ENCODE data around the gene CCDC85B. TPM values are rescaled to one million over a fixed set of nuclear protein-coding genes. Genes with fewer than 3 reads are reported as not detected.

CCDC85B gene
- total and polyA plus RNA-seq, 2 of the 13 experiments (the other 11 are each of a cell fraction or from before 2014, with no cell fraction given), result 8.2 to 19.5 TPM

DNA sequence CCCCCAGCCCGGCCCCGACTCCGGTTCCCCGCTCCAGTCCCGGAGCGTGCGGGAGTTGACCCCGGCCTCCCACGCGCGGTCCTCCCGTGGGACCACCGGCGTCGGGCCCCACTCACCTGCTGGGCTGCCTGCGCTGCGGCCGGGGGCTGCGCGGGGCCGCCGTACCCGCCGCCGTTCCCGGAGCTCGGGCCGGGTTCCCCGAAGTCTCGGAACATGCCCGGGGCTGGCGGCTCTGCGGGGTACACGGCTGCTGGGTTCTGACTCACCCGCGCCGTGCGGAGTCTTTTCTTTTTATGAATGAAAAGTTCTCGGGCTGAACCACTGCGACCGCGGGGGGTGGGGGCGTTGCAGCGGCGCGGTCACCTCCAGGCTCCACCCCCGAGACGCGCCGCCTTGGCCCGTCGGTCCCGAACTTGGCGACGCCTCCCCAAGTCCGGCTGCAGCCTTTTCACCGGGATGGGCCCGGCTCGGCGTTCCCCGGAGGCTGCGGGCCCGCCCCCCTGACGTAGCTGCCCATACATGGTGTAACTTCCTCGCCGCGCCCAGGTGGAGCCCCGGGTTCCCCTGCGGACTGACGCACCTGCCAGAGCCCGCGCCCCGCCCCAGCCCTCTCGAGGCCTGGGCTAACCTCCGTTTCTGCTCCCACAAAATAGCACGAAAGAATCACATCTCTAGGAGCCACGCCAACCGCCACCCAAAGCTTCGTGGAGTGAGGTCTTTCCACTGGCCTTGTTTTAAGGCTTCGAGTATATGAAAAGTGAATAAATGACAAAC lies 9.8 kb downstream of the CCDC85B start, which contains the start of gene FOSL1 (continued):
- TF ChIP-seq, protein P1, sequence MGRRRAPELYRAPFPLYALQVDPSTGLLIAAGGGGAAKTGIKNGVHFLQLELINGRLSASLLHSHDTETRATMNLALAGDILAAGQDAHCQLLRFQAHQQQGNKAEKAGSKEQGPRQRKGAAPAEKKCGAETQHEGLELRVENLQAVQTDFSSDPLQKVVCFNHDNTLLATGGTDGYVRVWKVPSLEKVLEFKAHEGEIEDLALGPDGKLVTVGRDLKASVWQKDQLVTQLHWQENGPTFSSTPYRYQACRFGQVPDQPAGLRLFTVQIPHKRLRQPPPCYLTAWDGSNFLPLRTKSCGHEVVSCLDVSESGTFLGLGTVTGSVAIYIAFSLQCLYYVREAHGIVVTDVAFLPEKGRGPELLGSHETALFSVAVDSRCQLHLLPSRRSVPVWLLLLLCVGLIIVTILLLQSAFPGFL (CRISPR knock-in tag; IDR thresholded peaks at IDR 0.05), result no peak
- TF ChIP-seq RXRA (CRISPR knock-in tag; IDR thresholded peaks at IDR 0.05), result peak; percentile 27; the same call in 1 of the 2 replicates
- TF ChIP-seq, protein P2, sequence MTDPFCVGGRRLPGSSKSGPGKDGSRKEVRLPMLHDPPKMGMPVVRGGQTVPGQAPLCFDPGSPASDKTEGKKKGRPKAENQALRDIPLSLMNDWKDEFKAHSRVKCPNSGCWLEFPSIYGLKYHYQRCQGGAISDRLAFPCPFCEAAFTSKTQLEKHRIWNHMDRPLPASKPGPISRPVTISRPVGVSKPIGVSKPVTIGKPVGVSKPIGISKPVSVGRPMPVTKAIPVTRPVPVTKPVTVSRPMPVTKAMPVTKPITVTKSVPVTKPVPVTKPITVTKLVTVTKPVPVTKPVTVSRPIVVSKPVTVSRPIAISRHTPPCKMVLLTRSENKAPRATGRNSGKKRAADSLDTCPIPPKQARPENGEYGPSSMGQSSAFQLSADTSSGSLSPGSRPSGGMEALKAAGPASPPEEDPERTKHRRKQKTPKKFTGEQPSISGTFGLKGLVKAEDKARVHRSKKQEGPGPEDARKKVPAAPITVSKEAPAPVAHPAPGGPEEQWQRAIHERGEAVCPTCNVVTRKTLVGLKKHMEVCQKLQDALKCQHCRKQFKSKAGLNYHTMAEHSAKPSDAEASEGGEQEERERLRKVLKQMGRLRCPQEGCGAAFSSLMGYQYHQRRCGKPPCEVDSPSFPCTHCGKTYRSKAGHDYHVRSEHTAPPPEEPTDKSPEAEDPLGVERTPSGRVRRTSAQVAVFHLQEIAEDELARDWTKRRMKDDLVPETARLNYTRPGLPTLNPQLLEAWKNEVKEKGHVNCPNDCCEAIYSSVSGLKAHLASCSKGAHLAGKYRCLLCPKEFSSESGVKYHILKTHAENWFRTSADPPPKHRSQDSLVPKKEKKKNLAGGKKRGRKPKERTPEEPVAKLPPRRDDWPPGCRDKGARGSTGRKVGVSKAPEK (CRISPR knock-in tag; IDR thresholded peaks at IDR 0.05; ENCODE audit: borderline replicate concordance), result no peak
- TF ChIP-seq, protein P3, sequence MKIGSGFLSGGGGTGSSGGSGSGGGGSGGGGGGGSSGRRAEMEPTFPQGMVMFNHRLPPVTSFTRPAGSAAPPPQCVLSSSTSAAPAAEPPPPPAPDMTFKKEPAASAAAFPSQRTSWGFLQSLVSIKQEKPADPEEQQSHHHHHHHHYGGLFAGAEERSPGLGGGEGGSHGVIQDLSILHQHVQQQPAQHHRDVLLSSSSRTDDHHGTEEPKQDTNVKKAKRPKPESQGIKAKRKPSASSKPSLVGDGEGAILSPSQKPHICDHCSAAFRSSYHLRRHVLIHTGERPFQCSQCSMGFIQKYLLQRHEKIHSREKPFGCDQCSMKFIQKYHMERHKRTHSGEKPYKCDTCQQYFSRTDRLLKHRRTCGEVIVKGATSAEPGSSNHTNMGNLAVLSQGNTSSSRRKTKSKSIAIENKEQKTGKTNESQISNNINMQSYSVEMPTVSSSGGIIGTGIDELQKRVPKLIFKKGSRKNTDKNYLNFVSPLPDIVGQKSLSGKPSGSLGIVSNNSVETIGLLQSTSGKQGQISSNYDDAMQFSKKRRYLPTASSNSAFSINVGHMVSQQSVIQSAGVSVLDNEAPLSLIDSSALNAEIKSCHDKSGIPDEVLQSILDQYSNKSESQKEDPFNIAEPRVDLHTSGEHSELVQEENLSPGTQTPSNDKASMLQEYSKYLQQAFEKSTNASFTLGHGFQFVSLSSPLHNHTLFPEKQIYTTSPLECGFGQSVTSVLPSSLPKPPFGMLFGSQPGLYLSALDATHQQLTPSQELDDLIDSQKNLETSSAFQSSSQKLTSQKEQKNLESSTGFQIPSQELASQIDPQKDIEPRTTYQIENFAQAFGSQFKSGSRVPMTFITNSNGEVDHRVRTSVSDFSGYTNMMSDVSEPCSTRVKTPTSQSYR (CRISPR knock-in tag; IDR thresholded peaks at IDR 0.05; ENCODE audit: borderline replicate concordance), result peak; percentile 24; the same call in 1 of the 2 replicates
- 0 out of 2 replicates have a peak, but pooled peaks have one; percentile 38 for TF ChIP-seq SRY (CRISPR knock-in tag; IDR thresholded peaks at IDR 0.05)
- no peak for TF ChIP-seq ZNF678 (CRISPR knock-in tag; IDR thresholded peaks at IDR 0.05)
- TF ChIP-seq TBX3 (IDR thresholded peaks at IDR 0.05; ENCODE audit: borderline replicate concordance), result no peak
- TF ChIP-seq, protein P4, sequence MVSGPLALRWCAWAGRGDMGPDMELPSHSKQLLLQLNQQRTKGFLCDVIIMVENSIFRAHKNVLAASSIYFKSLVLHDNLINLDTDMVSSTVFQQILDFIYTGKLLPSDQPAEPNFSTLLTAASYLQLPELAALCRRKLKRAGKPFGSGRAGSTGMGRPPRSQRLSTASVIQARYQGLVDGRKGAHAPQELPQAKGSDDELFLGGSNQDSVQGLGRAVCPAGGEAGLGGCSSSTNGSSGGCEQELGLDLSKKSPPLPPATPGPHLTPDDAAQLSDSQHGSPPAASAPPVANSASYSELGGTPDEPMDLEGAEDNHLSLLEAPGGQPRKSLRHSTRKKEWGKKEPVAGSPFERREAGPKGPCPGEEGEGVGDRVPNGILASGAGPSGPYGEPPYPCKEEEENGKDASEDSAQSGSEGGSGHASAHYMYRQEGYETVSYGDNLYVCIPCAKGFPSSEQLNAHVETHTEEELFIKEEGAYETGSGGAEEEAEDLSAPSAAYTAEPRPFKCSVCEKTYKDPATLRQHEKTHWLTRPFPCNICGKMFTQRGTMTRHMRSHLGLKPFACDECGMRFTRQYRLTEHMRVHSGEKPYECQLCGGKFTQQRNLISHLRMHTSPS (CRISPR knock-in tag; IDR thresholded peaks at IDR 0.05; ENCODE audit: low read depth), result no peak
- TF ChIP-seq, protein P5, sequence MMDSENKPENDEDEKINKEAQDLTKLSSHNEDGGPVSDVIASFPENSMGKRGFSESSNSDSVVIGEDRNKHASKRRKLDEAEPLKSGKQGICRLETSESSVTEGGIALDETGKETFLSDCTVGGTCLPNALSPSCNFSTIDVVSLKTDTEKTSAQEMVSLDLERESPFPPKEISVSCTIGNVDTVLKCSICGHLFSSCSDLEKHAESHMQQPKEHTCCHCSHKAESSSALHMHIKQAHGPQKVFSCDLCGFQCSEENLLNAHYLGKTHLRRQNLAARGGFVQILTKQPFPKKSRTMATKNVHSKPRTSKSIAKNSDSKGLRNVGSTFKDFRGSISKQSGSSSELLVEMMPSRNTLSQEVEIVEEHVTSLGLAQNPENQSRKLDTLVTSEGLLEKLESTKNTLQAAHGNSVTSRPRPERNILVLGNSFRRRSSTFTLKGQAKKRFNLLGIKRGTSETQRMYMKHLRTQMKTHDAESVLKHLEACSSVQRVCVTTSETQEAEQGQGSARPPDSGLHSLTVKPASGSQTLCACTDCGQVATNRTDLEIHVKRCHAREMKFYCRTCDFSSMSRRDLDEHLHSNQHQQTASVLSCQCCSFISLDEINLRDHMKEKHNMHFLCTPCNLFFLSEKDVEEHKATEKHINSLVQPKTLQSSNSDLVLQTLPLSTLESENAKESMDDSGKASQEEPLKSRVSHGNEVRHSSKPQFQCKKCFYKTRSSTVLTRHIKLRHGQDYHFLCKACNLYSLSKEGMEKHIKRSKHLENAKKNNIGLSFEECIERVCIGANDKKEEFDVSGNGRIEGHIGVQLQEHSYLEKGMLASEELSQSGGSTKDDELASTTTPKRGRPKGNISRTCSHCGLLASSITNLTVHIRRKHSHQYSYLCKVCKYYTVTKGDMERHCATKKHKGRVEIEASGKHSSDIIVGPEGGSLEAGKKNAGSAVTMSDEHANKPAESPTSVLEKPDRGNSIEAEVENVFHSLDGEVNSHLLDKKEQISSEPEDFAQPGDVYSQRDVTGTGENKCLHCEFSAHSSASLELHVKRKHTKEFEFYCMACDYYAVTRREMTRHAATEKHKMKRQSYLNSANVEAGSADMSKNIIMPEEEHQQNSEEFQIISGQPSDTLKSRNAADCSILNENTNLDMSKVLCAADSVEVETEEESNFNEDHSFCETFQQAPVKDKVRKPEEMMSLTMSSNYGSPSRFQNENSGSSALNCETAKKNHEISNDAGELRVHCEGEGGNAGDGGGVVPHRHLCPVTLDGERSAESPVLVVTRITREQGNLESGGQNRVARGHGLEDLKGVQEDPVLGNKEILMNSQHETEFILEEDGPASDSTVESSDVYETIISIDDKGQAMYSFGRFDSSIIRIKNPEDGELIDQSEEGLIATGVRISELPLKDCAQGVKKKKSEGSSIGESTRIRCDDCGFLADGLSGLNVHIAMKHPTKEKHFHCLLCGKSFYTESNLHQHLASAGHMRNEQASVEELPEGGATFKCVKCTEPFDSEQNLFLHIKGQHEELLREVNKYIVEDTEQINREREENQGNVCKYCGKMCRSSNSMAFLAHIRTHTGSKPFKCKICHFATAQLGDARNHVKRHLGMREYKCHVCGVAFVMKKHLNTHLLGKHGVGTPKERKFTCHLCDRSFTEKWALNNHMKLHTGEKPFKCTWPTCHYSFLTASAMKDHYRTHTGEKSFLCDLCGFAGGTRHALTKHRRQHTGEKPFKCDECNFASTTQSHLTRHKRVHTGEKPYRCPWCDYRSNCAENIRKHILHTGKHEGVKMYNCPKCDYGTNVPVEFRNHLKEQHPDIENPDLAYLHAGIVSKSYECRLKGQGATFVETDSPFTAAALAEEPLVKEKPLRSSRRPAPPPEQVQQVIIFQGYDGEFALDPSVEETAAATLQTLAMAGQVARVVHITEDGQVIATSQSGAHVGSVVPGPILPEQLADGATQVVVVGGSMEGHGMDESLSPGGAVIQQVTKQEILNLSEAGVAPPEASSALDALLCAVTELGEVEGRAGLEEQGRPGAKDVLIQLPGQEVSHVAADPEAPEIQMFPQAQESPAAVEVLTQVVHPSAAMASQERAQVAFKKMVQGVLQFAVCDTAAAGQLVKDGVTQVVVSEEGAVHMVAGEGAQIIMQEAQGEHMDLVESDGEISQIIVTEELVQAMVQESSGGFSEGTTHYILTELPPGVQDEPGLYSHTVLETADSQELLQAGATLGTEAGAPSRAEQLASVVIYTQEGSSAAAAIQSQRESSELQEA (CRISPR knock-in tag; IDR thresholded peaks at IDR 0.05; ENCODE audit: not compliant biosample characterization), result no peak
- TF ChIP-seq ZNF747 (CRISPR knock-in tag; IDR thresholded peaks at IDR 0.05; ENCODE audit: borderline replicate concordance), result peak; percentile 32; the same call in 1 of the 2 replicates

Measured in HepG2 (cell line).